DOHH2 (cell line): ENCODE measurements around the gene MEGF11.

Experiments
- CTCF ChIP-seq: fragments of 200-600 bp; sonication (generic); IDR thresholded peaks from one replicate; pipeline ENCODE4 v1.5.1; 2014; ENCODE audit warnings: antibody characterized with exemption, mild to moderate bottlenecking, low read depth, low read length; ENCODE audit not compliant: poor library complexity, severe bottlenecking
- EZH2phosphoT487 ChIP-seq: fragments of 200-600 bp; sonication (generic); IDR thresholded peaks from 2 replicates; pipeline ENCODE4 v1.6.1; 2017; ENCODE audit warnings: borderline replicate concordance, mild to moderate bottlenecking, antibody characterized with exemption, low read length, moderate library complexity, mixed read lengths

- TF ChIP-seq CTCF, result no peak
- no peak for TF ChIP-seq EZH2phosphoT487
These were observed 183.2 kb downstream of the MEGF11 start for GRCh38 chr15:66070220-66070934.
